ENCODE measurements around the gene KBTBD12. TPM values are rescaled to one million over a fixed set of nuclear protein-coding genes. Genes with fewer than 3 reads are reported as not detected.

KBTBD12 gene
- total RNA-seq, 1 donor from 2014 or later: 0.82 TPM

DNA sequence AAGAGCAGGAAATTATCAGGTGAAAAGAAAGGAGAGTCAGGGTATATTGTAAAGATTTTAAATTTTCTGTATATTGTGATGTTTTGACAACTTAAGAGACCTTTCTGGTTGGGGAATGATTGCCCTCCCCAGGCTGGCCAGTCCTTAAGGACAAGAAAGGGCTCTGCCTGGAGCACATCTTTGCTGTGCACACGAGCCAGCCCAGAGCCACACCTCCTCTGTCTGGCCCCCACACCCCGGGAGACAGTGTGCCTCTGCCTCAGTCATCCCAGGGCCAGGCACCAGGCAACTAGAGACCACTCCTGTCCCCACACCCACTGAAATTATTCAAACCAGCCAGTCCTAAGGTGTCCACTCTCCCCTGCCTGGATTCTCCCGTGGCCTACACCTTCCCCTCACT lies 67.1 kb downstream of the KBTBD12 start:
- DNase-seq (ENCODE audit: low spot score in 2 of 2): no peak
- no peak for FAIRE-seq

DNA sequence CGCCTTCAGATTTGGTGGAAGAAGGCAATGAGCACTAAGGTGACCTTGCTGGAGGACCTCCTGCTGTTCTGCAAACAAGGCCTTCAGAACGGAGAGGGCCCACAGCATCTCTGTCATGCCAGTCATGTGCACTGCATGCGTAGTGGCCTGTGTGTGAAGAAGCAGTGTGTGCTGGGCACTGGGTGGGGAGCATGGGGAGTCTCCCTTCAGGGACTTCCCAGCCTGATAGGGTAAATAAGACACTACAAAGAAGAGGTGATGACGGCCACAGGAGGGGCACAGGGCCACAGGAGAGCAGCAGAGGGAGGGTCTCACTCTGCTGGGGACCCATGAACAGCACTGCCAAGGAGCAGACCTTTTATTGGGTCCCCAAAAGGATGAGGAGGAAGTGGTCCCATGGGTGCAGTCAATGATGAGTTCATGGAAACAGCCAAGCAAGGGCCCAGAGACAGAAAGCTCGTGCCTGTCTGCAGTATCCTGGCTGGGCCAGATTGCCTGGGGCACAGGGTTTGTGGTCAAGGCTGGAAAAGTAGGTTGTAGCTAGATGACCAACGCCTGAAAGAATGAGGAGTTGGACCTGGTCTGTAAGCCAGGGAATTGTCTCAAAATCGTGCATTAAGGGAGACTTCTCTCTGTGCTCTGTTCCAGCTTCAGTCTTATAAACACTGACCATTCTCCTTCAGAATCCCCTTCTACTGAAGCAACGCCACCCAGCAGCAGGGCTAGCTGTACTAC lies 69.4 kb downstream of the KBTBD12 start:
- FAIRE-seq: no peak
- DNase-seq (ENCODE audit: low spot score in 2 of 2): no peak

DNA sequence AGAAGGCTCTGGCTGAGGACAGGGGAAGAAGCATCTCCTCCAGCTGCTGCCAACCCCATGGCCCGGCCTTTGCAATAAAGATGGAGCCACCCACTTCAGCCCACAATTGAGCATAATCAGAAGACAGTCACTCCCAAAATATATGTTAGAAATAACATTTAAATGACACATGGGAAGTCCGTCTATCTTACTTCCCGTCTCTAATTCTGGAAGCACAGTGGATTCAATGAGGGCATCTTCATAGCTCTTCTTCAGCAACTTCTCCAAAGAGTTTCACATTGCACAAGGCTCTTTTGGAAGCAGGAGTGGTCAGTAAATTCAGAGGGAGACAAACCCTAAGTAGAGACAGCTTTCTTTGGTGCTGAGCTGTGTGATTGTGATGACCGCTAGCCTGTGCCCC lies 70.2 kb downstream of the KBTBD12 start:
- DNase-seq (ENCODE audit: low spot score in 2 of 2) (no peak), FAIRE-seq (no peak)

DNA sequence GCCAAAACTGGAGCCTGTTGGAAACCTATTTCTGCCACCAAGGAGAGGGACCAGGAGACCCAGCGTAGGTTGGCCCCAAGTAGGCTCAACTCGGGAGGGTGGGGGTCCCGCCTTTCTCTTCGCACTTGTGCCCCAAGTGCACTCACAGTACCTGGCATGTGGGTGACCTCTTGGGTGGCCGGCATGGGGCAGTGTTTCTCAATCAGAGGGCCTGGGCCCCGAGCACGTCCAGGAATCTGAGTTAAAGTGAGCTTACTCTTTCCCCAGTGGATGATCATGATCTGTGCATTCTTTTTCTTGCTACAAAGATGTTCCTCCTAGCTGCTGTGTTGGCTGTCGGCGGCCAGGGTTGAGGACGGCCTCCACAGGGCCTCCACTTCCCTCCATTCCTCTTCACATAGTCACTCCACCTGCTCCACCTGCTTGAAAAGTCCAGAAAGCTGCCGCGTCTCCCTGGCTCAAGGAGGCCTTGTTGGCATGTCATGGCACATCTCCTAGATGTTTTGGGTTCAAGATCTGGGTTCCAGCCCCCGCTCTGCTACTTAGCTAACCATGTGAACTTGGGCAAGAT lies 70.7 kb downstream of the KBTBD12 start:
- DNase-seq (ENCODE audit: low spot score in 2 of 2): no peak
- FAIRE-seq: no peak

DNA sequence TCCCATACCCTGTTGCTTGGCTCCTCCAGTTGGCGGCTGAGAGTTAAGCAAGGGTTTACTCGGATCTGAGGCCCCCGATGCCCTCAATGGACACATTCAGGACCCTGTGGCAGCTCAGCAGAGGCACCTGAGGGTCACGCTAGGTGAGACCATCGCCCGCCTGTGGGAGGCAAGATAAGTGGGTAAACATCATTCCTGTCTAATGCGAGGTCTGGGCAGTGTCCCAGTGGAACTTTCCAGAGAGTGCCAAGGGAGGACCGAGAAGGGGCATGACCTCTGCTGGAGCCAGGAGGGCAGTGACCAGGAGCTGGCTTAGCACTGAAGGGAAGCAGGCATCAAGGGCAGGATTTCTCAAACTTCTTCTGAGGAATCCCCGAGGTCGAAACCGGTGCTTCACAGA lies 71.8 kb downstream of the KBTBD12 start:
- FAIRE-seq: no peak

DNA sequence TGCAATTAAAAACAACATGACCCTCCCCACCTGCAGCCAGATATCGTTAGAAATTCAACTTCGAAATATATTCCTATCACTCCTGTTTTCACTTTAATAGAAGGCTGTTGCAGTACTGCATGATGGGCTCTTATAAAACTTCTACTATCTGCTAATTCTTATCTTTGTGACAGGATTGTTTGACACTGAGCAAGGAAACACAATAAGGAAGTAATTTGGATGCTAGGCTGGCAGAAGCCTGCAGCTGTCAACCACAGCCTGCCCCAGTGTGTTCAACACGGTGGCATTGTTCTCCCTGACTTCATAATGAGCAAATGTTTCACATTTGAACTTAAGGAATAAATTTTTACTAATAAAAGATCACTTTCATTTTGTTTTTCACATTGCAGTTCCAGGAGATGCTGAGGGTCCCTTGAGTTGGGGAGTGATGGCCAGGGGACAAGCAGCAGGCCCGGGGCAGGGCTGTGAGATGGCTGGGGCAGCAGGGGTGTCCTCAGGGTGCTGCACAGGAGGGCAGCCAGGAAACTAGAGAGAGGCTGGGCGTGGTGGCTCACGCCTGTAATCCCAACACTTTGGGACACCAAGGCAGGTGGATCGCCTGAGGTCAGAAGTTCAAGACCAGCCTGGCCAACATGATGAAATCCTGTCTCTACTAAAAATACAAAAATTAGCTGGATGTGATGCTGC lies 72.4 kb downstream of the KBTBD12 start:
- FAIRE-seq: no peak
- no peak for DNase-seq (ENCODE audit: low spot score in 2 of 2)

More for the DNA sequence above, 71.8 kb downstream of the KBTBD12 start:
- no peak for DNase-seq (ENCODE audit: low spot score in 2 of 2)

DNA sequence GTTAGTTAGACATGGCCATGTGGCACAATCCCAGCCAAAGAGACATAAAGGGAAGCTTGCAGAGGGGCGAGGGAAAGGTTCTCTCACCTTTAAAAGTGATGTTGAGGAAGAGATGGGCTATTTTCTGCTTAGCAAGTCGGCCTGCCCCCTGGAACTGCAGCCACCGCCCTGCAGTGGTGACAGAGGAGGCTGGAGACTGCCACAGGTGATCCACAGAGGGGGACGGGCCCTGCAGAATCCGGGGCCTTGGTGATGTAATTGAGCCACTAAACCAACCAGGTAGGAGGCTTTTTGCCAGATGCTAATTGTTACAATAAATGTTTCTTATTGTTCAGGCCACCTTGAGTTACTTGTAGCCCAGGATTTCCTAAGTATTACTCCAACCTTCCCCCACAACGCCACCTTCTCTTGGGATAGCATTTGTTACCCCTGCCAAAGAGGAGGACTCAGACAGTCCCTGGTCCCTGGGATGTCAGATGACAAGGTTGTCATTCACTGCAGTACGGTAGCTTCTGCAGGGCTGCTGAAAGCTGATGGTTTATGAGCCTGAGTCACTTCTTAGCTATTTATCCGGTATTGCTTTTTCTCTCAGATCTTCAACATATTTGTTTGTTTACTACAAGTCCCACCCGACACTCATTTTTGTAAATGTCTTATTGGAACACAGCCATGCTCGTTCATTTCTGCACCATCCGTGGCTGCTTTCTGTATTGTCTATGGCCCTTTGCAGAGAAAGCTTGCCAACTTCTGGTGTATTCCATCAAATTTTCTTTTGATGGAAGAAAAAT lies 73.9 kb downstream of the KBTBD12 start:
- FAIRE-seq (no peak), DNase-seq (ENCODE audit: low spot score in 2 of 2) (no peak)

DNA sequence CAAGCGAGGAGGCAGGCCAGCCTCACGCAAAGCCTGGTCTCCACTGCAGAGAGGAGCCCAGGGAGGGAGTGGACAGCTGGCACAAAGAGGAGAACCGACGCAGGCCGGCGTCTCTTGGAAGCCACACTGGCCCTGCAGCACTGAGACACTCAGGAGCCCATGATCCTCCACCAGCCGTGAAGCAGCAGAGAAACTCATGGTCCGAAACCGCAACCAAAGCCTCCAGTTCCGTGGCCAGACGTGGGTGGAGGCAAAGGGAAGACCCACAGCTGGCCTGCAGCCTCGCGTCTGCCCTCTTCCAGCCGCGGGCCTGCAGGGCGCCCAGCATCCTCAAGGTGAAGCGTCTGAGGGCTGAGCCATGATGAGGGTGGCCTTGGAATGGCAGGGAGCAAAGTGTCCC lies 75.0 kb downstream of the KBTBD12 start:
- DNase-seq (ENCODE audit: low spot score in 2 of 2) (no peak), FAIRE-seq (no peak)

DNA sequence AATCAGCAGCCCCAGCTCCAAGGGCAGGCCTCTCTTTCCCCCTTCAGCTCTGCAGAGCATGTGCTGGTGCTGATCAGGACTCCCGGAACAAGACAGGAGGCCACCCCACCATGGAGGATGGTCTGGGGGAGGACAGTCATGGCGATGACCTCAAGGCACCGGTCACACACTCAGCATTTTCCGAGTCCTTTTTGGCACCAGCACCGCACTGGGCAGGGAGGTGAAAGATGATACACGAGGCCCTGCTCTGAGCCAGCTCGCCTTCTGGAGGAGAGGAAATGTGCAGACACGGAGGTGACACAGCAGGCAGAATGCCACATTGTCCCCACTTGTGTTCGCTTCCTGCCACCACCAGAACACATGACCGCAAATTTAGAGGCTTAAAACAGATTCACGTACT lies 75.4 kb downstream of the KBTBD12 start:
- DNase-seq (ENCODE audit: low spot score in 2 of 2) (no peak), FAIRE-seq (no peak)

DNA sequence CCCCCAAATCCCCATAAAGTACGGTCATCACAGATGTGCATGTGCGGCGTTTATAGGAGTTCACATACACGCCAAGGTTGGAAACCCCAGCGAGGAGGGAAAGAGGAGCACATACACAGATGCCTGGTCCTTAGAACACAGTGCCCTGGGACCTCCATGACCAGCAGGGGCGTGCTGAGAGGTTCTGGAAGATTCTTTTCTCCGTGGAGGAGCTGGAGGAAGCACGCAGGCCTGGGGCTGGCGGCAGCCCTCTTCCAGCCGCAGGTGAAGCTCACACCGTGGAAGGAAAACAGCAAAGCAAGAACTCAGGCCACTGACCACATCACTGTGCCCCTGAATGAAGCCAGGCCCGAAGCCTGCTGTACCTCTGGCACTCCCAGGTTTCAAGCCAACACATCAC lies 76.2 kb downstream of the KBTBD12 start:
- DNase-seq (ENCODE audit: low spot score in 2 of 2) (no peak), FAIRE-seq (no peak)

DNA sequence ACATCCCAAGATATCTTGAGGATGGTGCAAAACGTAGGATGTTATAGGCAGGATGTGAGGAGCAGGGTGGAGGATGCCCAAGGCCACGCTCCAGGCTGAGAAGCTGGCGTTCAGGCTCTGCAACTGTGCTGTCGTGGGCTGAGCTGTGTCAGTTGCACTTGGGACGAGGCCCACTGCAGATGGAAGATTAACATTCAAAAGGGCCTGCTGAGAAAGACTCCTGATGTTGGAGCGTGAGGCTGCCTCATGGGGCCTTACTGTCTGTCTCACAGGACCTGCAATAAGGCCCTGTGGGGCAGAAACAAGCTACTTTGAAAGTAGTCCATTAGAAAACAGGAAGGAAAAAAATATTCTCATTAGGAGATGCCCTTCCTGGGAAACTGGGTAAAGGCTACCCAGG lies 76.6 kb downstream of the KBTBD12 start:
- DNase-seq (ENCODE audit: low spot score in 2 of 2) (no peak), FAIRE-seq (no peak)

DNA sequence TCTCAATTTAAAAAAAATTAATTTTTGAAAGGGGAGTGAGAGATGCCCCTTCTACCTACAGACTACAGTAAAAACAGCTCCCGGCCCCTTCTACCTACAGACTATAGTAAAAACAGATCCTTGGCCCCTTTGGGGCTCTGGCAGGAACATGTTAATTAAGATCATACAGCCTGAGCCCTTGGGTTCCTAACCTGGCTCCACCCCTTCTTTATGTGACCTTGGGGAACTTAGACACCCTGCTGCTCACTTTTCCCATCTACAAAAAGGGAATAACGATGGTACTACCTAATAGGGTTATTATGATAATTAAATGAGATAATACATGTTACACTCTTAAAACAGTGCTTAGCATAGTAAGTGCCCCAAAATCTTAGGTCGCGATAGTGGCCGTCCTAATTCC lies 77.1 kb downstream of the KBTBD12 start:
- no peak for FAIRE-seq
- no peak for DNase-seq (ENCODE audit: low spot score in 2 of 2)

DNA sequence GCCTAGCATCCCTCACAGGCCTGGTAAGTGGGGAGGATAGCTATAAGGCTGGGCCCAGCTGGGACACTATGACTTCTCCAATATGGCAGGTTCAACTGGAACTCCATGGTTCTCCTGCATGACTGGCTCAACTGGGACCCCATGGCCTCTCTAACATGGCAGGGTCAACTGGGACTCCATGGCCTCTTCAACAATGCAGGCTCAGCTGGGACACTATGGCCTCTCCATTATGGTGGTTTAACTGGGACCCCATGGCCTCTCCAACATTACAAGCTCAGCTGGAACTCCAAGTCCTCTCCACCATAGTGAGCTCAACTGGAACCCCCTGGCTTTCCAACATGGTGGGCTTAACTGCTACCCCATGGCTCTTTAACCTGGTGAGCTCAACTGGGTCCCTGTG lies 79.0 kb downstream of the KBTBD12 start:
- FAIRE-seq: no peak
- DNase-seq (ENCODE audit: low spot score in 2 of 2): no peak

DNA sequence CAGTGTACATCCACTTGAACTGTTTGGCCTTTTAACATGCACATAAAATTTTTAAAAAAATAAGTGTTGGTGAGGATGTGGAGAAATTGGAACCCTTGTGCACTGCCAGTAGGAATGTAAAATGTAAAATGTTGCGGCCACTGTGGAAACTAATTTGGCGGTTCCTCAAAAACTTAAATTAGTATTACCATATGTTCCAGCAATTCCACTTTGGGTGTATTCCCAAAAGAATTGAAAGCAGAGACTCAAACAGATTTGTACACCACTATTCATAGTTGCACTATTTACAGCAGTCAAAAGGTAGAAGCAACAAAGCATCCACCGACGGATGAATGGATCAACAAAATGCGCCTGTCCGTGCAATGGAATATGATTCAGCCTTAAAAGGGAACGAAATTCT lies 82.0 kb downstream of the KBTBD12 start:
- no peak for FAIRE-seq

DNA sequence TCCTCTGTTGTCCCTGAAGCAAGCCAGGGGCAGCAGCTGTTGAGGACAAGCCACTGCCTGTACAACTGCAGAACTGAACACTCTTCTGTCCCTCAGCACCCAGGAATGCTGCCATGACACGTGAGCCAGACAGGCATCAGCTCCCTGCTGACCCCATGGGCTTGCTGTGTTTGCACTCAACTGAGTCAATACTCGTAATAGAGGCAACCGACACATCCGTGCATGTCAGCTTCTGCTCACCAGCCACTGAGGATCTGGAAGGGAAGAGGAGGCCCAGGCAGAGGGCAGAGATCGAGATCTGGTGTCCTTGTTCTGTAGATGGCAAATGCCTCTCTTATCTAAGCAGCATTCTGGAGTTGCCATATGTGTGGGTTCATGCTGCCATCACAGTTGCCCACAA lies 82.9 kb downstream of the KBTBD12 start:
- DNase-seq (ENCODE audit: low spot score in 2 of 2) (no peak), FAIRE-seq (no peak)

More for the DNA sequence above, 82.0 kb downstream of the KBTBD12 start:
- no peak for DNase-seq (ENCODE audit: low spot score in 2 of 2)

DNA sequence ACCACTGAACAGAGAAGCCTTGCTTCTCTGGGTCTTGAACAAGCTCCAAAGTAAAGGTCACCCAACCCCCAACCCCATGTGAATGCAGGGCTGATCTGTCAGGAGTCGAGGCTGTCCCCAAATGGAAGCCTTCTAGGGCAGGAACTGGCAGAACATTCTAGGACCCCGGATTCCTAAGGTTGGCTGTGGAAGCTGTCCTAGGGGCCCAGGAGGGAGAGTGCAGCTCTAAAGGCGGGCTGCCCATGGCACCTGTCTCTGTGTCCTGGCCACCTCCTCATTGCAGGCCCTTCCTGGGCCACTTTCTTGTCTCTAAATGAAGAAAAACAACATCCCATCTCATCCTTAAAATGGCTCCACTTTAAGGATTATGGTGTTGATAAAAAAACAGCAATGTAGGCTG lies 83.6 kb downstream of the KBTBD12 start:
- no peak for FAIRE-seq
- DNase-seq (ENCODE audit: low spot score in 2 of 2): no peak

DNA sequence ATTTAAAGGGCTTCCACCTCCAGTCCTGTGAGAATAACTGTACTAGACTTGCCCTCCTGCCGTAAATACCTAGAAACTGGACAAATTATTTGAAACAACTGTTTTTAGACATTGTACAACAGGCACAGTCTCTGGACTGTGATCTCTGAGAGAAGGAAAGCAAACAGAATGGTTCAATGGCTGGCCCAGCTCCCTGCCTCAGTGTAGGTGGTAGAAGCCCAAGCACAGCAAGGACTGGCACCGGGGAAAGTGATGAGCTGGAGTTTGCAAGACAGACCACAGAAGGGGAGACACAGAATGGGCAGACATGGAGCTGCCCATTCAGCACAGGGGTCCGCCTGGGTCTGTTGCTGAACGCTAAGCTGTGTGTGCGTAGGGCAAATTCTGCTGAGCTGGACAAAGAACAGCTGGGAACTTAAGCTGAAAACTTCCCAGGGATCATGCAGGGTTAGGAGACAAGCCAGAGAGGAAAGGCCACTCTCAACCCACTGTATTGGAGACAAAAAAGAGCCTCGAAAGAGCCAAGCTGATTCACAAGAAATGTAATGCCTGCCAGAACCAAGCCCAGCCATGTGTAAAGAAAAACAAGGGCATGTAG lies 84.6 kb downstream of the KBTBD12 start:
- DNase-seq (ENCODE audit: low spot score in 2 of 2) (peak in 1 of 2 donors; percentile 13), FAIRE-seq (no peak)

DNA sequence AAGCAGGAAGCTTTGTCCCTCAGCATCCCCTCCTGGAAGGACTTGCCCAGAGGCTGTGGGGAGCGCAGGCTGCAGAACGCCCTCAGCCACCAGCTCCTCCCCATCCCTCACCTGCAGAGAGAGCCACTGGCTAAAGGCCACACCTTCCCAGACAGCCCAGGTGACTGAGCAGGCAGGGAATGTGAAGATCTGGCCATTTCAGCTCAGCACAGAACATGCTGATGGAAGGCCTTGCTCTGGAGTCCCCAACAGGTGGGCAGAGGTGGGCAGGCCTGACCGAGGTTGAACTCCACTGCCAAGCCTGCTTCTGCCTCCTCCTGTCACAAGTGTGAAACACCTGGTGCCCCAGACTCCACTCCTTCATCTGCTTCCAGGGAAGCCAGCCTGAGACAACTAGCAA lies 86.5 kb downstream of the KBTBD12 start:
- no peak for FAIRE-seq
- no peak for DNase-seq (ENCODE audit: low spot score in 2 of 2)

DNA sequence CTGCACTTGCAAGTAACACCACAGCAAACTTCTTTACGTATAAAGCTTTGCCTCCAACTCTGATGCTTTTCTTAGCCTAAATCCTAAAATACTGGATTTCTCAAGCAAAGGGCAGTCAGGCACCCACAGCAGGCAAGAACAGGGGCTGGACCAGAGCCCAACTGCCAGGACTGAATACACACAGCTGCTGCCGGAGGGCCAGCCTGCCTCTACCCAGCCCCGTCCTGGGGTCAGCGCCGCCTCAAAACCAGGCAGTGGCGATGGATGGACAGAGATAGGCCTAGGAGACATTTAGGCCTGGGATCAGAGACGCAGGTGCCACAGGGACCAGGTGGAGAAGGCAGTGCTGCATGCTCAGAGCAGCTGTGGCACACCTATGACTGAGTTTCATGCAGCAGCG lies 89.6 kb downstream of the KBTBD12 start:
- DNase-seq (ENCODE audit: low spot score in 2 of 2) (no peak), FAIRE-seq (no peak)
